Sigmoid colon (tissue), 4 donors: Measurements from ENCODE around the gene LIG3.

Experiments used
- CTCF ChIP-seq, 4 experiments: fragments of 450-650 bp in 3 of 4; fragments of 200-600 bp in 1 of 4; IDR thresholded peaks; one replicate each; pipeline ENCODE4 v1.5.1; 2016 to 2019; ENCODE audit warnings: antibody characterized with exemption in 4 of 4, mild to moderate bottlenecking in 3 of 4, moderate library complexity in 2 of 4
- POLR2A ChIP-seq, 2 donors: fragments of 450-650 bp; IDR thresholded peaks; one replicate each; pipeline ENCODE4 v1.6.1; 2016; ENCODE audit warnings: antibody characterized with exemption in 2 of 2, mild to moderate bottlenecking in 2 of 2, moderate library complexity in 2 of 2
- POLR2AphosphoS5 ChIP-seq, 4 donors: sonication (generic); formaldehyde crosslinking; IDR thresholded peaks; one replicate each; pipeline ENCODE4 v1.6.1; 2017; ENCODE audit warnings: antibody characterized with exemption in 4 of 4

- TF ChIP-seq POLR2AphosphoS5 (IDR thresholded peaks at IDR 0.05), result no peak
- no peak for TF ChIP-seq CTCF (IDR thresholded peaks at IDR 0.05)
- TF ChIP-seq POLR2A (IDR thresholded peaks at IDR 0.05), result no peak
Observed at GRCh38 chr17:35019386-35020179, 39.3 kb downstream of the LIG3 start.
